RWPE2 (cell line): ENCODE measurements around the gene PFN2.

Experiments
- ATAC-seq: fragments of 200-7000 bp; cut with Tn5 transposase; 3 replicates; pipeline ENCODE4 v1.9.1; 2021; ENCODE audit warnings: low read depth
- DNase-seq: peaks from one replicate; pipeline ENCODE4 v3.0.0-alpha.2; 2020; ENCODE audit warnings: low spot score
- H3K27ac ChIP-seq: fragments of 450-650 bp; 2 replicates; pipeline ENCODE4 v1.5.1; 2017; ENCODE audit warnings: mild to moderate bottlenecking; ENCODE audit not compliant: poor library complexity, severe bottlenecking
- H3K27me3 ChIP-seq: fragments of 250-450 bp; sonication (Bioruptor Pico); 2 replicates; pipeline ENCODE4 v1.5.1; 2021; ENCODE audit warnings: mild to moderate bottlenecking, moderate library complexity; ENCODE audit not compliant: insufficient read depth, poor library complexity, severe bottlenecking
- H3K36me3 ChIP-seq: fragments of 250-450 bp; sonication (Bioruptor Pico); 2 replicates; pipeline ENCODE4 v1.5.1; 2020; ENCODE audit warnings: low read depth, mild to moderate bottlenecking, moderate library complexity
- H3K4me1 ChIP-seq: fragments of 250-450 bp; sonication (Bioruptor Pico); 2 replicates; pipeline ENCODE4 v1.5.1; 2021; ENCODE audit warnings: mild to moderate bottlenecking, moderate library complexity; ENCODE audit not compliant: insufficient read depth, poor library complexity, severe bottlenecking
- H3K4me3 ChIP-seq: fragments of 250-450 bp; sonication (Bioruptor Pico); 2 replicates; pipeline ENCODE4 v1.5.1; 2021; ENCODE audit warnings: mild to moderate bottlenecking, moderate library complexity; ENCODE audit not compliant: severe bottlenecking
- H3K9me3 ChIP-seq: fragments of 250-450 bp; sonication (Bioruptor Pico); 2 replicates; pipeline ENCODE4 v1.5.1; 2021; ENCODE audit warnings: mild to moderate bottlenecking, moderate library complexity; ENCODE audit not compliant: severe bottlenecking
- CTCF ChIP-seq: fragments of 450-650 bp; IDR thresholded peaks from one replicate; pipeline ENCODE4 v1.5.1; 2017; ENCODE audit warnings: mild to moderate bottlenecking, moderate library complexity; ENCODE audit not compliant: poor library complexity, severe bottlenecking

The PFN2 gene

DNA sequence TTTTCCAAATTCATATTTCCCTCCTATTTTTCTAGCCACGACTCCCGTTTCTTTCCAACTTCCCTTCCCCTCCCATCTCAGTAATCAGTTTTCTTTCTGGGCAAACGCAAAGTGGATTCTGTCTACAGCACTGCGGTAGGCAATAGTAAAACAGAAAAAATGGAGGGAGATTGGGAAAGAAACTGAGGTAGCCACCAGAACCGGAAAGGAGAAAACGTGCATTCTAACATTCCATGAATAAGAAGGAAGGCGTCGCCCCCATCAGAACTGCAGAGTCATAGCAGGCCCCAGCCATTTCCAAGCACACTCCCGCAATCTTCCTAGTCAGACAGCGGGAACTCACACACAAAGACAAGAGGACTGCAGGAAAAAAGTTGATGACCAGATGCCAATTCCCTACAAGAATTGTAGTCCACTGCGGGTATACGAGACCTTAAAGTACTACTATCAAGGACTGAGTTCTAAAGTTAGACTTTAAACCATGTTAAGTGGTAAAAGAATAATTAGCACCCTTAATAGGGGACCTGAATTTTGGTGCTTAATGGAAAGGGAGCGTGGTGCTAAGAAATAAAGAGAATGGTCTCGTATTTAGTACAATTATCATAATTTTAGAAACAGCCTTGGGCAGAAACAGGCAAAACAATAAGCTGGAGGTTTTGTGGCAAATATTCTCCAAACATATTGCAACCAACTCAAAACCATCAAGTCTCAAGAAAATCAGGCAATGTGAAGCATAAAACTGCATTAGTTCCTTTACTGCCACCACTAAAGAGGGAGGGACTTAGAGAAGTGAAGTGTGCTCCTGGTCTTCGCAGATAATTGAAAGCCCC lies 1.4 kb downstream of the PFN2 start:
- DNase-seq (peak; percentile 70), ATAC-seq (peak; percentile 59)
- no peak for TF ChIP-seq CTCF
- H3K27me3 ChIP-seq: no peaks in the 10 kb centered on the region
- H3K36me3 ChIP-seq: peaks cover 44% of the 10 kb centered on the region
- H3K4me1 ChIP-seq: peaks cover 16% of the 10 kb centered on the region
- H3K9me3 ChIP-seq: no peaks in the 10 kb centered on the region
- peak overlapping the region; percentile 93 for H3K4me3 ChIP-seq
- peak overlapping the region; percentile 87 for H3K27ac ChIP-seq

DNA sequence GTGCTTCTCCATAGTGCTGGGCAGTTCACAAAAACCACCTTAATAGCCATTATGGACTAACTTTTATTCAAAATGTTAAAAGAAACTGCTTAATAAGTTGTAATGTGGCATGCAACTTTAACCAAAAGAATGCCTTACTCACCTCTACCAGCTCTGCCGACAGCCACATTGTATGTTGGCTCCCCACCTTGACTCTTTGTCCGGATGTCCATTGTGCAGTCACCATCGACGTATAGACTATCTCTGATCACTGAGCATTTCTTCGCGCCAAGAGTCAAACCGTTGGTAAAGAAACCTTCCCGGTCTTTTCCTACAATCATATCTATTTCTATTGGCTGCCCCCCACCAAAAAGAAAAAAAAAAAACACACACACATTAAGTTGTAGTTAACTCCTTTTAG lies 2.5 kb downstream of the PFN2 start:
- DNase-seq: no peak
- no peaks in the 10 kb centered on the region for H3K9me3 ChIP-seq
- H3K27me3 ChIP-seq: no peaks in the 10 kb centered on the region
- H3K27ac ChIP-seq: peak overlapping the region; percentile 87
- peaks cover 16% of the 10 kb centered on the region for H3K4me1 ChIP-seq
- no peak for TF ChIP-seq CTCF
- peaks cover 56% of the 10 kb centered on the region for H3K36me3 ChIP-seq
- peak overlapping the region; percentile 93 for H3K4me3 ChIP-seq
- ATAC-seq: peak; percentile 37; the same call in 2 of the 3 replicates

DNA sequence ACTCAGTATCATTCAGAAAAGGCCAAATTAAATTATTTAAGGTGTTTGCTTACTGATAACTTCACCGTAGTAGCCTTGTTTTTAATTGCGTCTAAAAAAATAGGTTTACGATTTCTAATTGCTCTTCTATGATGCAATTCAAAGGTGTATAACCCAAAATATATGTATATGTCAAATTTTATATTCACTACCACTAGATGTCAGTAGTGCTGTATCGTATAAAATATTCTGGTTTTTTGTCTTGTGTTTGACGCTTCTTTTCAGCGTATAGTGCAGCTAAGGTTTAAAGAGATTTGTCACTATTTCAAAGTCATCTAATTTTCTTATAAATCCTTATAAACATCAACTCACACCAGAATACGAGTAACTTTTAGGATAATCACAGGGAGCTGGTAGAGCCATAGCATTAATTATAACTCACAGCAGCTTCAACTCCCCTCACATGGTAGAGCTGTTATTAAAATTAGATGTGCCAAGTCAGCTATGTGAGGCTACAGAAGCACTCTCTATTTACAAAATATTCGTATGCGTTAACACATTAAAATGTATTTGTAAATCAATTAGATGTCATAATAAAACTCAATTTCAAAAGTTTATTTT lies 3.5 kb downstream of the PFN2 start:
- peaks cover 12% of the 10 kb centered on the region for H3K4me1 ChIP-seq
- no peaks in the 10 kb centered on the region for H3K27me3 ChIP-seq
- TF ChIP-seq CTCF: peak; percentile 86
- ATAC-seq: no peak
- H3K36me3 ChIP-seq: peaks cover 66% of the 10 kb centered on the region
- no peak for DNase-seq
- peak overlapping the region; percentile 87 for H3K27ac ChIP-seq
- H3K9me3 ChIP-seq: no peaks in the 10 kb centered on the region
- no peak overlapping the region for H3K4me3 ChIP-seq

- no peaks in the 10 kb centered on the region for H3K9me3 ChIP-seq
- H3K27ac ChIP-seq: no peak overlapping the region
- no peak overlapping the region for H3K4me3 ChIP-seq
- no peaks in the 10 kb centered on the region for H3K27me3 ChIP-seq
- H3K36me3 ChIP-seq: peaks cover 77% of the 10 kb centered on the region
- ATAC-seq: no peak
- TF ChIP-seq CTCF: no peak
- DNase-seq: no peak
- H3K4me1 ChIP-seq: peaks cover 12% of the 10 kb centered on the region
These were observed 5.4 kb downstream of the PFN2 start for GRCh38 chr3:149965278-149965677.

- Histone ChIP-seq H3K4me3 (no peak overlapping the region), H3K27ac (no peak overlapping the region), H3K36me3 (peaks cover 83% of the 10 kb centered on the region), H3K9me3 (no peaks in the 10 kb centered on the region), H3K27me3 (no peaks in the 10 kb centered on the region), H3K4me1 (peaks cover 20% of the 10 kb centered on the region)
- ATAC-seq: no peak
- no peak for TF ChIP-seq CTCF
- DNase-seq: no peak
These were observed 6.4 kb downstream of the PFN2 start for GRCh38 chr3:149964291-149964690.
